Measurements from ENCODE around the gene TCTN3. TPM values are rescaled to one million over a fixed set of nuclear protein-coding genes. Genes with fewer than 3 reads are reported as not detected.

Gene TCTN3
- total RNA-seq, 2 donors from 2014 or later = 53.5 to 57.7 TPM

DNA sequence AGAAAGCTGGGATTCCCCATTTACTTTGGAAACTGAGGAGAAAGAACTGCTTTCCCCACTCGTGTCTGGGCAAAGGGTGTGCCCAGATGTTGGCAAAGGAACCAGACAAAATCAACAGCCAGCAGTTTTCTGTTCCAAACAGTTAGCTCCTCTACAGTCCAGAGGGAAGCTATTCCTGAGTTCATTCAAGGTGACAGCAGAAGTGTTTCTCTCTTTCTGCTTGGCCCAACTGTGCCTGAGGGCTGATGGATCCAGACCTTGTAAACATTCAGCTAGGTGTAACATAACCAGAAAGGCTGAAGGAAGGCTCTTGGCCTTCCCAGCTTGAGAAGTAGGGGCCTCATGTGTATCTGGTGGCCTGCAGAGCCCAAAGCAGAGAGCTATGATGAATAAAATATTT lies 30.2 kb downstream of the TCTN3 start:
- H3K4me3 Mint-ChIP-seq = no peak overlapping the region
- no peak overlapping the region for H3K4me3 ChIP-seq (ENCODE audit: low read length)
- DNase-seq = no peak
- peaks cover 43% of the 10 kb centered on the region for H3K36me3 ChIP-seq (ENCODE audit: control insufficient read depth, insufficient read depth, low read length)
- H3K36me3 Mint-ChIP-seq (ENCODE audit: low read depth) = peaks cover 26% of the 10 kb centered on the region
- H3K4me1 ChIP-seq (ENCODE audit: control insufficient read depth, insufficient read depth, low read length) = no peaks in the 10 kb centered on the region
- TF ChIP-seq, protein P1, sequence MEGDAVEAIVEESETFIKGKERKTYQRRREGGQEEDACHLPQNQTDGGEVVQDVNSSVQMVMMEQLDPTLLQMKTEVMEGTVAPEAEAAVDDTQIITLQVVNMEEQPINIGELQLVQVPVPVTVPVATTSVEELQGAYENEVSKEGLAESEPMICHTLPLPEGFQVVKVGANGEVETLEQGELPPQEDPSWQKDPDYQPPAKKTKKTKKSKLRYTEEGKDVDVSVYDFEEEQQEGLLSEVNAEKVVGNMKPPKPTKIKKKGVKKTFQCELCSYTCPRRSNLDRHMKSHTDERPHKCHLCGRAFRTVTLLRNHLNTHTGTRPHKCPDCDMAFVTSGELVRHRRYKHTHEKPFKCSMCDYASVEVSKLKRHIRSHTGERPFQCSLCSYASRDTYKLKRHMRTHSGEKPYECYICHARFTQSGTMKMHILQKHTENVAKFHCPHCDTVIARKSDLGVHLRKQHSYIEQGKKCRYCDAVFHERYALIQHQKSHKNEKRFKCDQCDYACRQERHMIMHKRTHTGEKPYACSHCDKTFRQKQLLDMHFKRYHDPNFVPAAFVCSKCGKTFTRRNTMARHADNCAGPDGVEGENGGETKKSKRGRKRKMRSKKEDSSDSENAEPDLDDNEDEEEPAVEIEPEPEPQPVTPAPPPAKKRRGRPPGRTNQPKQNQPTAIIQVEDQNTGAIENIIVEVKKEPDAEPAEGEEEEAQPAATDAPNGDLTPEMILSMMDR (conservative IDR thresholded peaks at IDR 0.05) = no peak
- H3K27me3 Mint-ChIP-seq (ENCODE audit: insufficient read depth) = no peaks in the 10 kb centered on the region
- no peak overlapping the region for H3K27ac ChIP-seq (ENCODE audit: low read depth, low read length)
- no peaks in the 10 kb centered on the region for H3K9me3 Mint-ChIP-seq
- no peak overlapping the region for H3K9ac ChIP-seq (ENCODE audit: extremely low read depth, low read length, poor library complexity, severe bottlenecking)
- H3K4me1 Mint-ChIP-seq = no peaks in the 10 kb centered on the region
- no peak overlapping the region for H3K27ac Mint-ChIP-seq
- H3K9me3 ChIP-seq (ENCODE audit: control insufficient read depth, low read length) = peaks cover under 1% of the 10 kb centered on the region
- no peaks in the 10 kb centered on the region for H3K27me3 ChIP-seq (ENCODE audit: control insufficient read depth, insufficient read depth, low read length, poor library complexity, severe bottlenecking)
- WGBS, 2 experiments (ENCODE audit: insufficient coverage in 1 of 2, insufficient read length in 1 of 2) = 80 to 89% methylated on average over 1 of the region's 1 CpG

DNA sequence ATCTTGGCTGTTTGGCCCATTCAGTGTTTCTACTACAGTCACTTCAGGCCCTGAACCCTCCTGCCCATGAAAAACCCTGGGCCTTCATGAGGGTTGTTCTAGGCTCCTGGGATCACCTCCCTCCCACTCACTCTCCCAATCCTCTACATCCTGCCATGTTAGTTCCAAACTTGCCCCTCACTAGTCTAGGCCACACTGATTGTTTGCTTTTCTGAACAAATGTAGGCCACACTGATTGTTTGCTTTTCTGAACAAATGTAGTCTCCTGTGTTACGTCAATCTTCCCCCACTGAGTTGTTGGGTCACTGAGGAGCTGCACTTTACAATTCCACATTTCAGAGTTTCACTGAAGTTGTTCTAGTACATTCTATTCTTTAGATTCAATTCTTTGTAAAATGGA lies 31.9 kb downstream of the TCTN3 start:
- no peaks in the 10 kb centered on the region for H3K9me3 Mint-ChIP-seq
- H3K4me1 Mint-ChIP-seq = no peaks in the 10 kb centered on the region
- H3K36me3 Mint-ChIP-seq (ENCODE audit: low read depth) = peaks cover 19% of the 10 kb centered on the region
- Histone ChIP-seq H3K4me1 (ENCODE audit: control insufficient read depth, insufficient read depth, low read length) (no peaks in the 10 kb centered on the region), H3K9me3 (ENCODE audit: control insufficient read depth, low read length) (peaks cover 5% of the 10 kb centered on the region), H3K36me3 (ENCODE audit: control insufficient read depth, insufficient read depth, low read length) (peaks cover 27% of the 10 kb centered on the region), H3K27ac (ENCODE audit: low read depth, low read length) (no peak overlapping the region), H3K9ac (ENCODE audit: extremely low read depth, low read length, poor library complexity, severe bottlenecking) (no peak overlapping the region), H3K27me3 (ENCODE audit: control insufficient read depth, insufficient read depth, low read length, poor library complexity, severe bottlenecking) (no peaks in the 10 kb centered on the region), H3K4me3 (ENCODE audit: low read length) (no peak overlapping the region)
- no peaks in the 10 kb centered on the region for H3K27me3 Mint-ChIP-seq (ENCODE audit: insufficient read depth)
- no peak overlapping the region for H3K4me3 Mint-ChIP-seq
- no peak for DNase-seq
- no peak overlapping the region for H3K27ac Mint-ChIP-seq
- TF ChIP-seq, protein P1 (conservative IDR thresholded peaks at IDR 0.05) = no peak
- WGBS, 2 experiments (ENCODE audit: insufficient coverage in 1 of 2, insufficient read length in 1 of 2) = 72 to 100% methylated on average over 1 of the region's 1 CpG

DNA sequence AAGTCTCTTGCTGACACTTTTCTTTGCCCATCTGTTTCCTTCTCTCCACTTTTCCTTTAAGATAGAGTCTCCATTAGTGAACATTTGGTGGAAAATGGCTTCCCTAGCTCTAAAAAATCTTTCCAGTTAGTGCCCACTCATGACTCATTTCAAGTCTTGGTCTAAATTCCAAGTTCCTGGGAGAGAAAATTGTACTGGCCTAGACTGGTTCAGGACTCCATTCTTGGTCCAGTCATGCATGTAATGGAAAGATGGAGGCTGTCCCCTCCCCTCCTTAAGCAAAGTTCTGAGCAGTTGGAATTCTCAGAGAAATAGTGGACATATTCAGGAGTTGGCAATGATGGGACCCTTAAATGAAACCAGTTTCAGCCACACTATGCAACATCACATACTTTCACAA lies 33.4 kb downstream of the TCTN3 start:
- Mint-ChIP-seq H3K4me1 (peaks cover 6% of the 10 kb centered on the region), H3K27me3 (ENCODE audit: insufficient read depth) (no peaks in the 10 kb centered on the region), H3K9me3 (no peaks in the 10 kb centered on the region), H3K4me3 (no peak overlapping the region), H3K27ac (no peak overlapping the region), H3K36me3 (ENCODE audit: low read depth) (peaks cover 6% of the 10 kb centered on the region)
- no peak overlapping the region for H3K9ac ChIP-seq (ENCODE audit: extremely low read depth, low read length, poor library complexity, severe bottlenecking)
- TF ChIP-seq, protein P1 (conservative IDR thresholded peaks at IDR 0.05) = no peak
- no peaks in the 10 kb centered on the region for H3K4me1 ChIP-seq (ENCODE audit: control insufficient read depth, insufficient read depth, low read length)
- H3K27ac ChIP-seq (ENCODE audit: low read depth, low read length) = no peak overlapping the region
- H3K4me3 ChIP-seq (ENCODE audit: low read length) = no peak overlapping the region
- no peak for DNase-seq
- peaks cover 18% of the 10 kb centered on the region for H3K36me3 ChIP-seq (ENCODE audit: control insufficient read depth, insufficient read depth, low read length)
- H3K27me3 ChIP-seq (ENCODE audit: control insufficient read depth, insufficient read depth, low read length, poor library complexity, severe bottlenecking) = no peaks in the 10 kb centered on the region
- peaks cover 5% of the 10 kb centered on the region for H3K9me3 ChIP-seq (ENCODE audit: control insufficient read depth, low read length)

Data from endodermal cell (in vitro differentiated cells).